Right lobe of liver (tissue), 6 donors: ENCODE data around the gene DTX1. TPM values are rescaled to one million over a fixed set of nuclear protein-coding genes. Genes with fewer than 3 reads are reported as not detected.

Experiments
- ATAC-seq, 4 donors: fragments of 200-7000 bp; cut with Tn5 transposase; one replicate each; pipeline ENCODE4 v1.9.1; 2020; ENCODE audit warnings: mild to moderate bottlenecking in 4 of 4, moderate library complexity in 4 of 4
- DNase-seq, 3 donors: peaks; one replicate each; pipeline ENCODE4 v3.0.0-alpha.2; 2020
- H3K27ac ChIP-seq, 3 donors: fragments of 200-600 bp; one replicate each; pipeline ENCODE4 v1.8.0; 2022
- H3K27me3 ChIP-seq, 2 donors: fragments of 200-600 bp; one replicate each; pipeline ENCODE4 v1.8.0; 2022
- H3K36me3 ChIP-seq, 4 donors: fragments of 200-600 bp; sonication (generic) in 1 of 4; one replicate each; pipeline versions ENCODE4 v1.5.1 to v1.8.0; 2017 to 2022; ENCODE audit warnings: control low read depth in 1 of 4
- H3K4me1 ChIP-seq, 4 donors: fragments of 200-600 bp; sonication (generic) in 1 of 4; one replicate each; pipeline versions ENCODE4 v1.5.1 to v1.8.0; 2017 to 2022; ENCODE audit warnings: control low read depth in 1 of 4
- H3K4me3 ChIP-seq, 3 donors: fragments of 200-600 bp; one replicate each; pipeline ENCODE4 v1.8.0; 2022
- H3K9me3 ChIP-seq, 4 donors: fragments of 200-600 bp; sonication (generic) in 1 of 4; one replicate each; pipeline versions ENCODE4 v1.5.1 to v1.8.0; 2017 to 2022; ENCODE audit warnings: control low read depth in 1 of 4
- CTCF ChIP-seq, 4 donors: fragments of 200-600 bp in 3 of 4; fragments of 450-650 bp in 1 of 4; IDR thresholded peaks; one replicate each; pipeline versions ENCODE4 v1.5.1 to v1.8.0; 2016 to 2022; ENCODE audit warnings: antibody characterized with exemption in 4 of 4, mild to moderate bottlenecking in 2 of 4
- POLR2A ChIP-seq: fragments of 450-650 bp; IDR thresholded peaks from one replicate; pipeline ENCODE4 v1.6.1; 2017; ENCODE audit warnings: antibody characterized with exemption, mild to moderate bottlenecking
- WGBS: methylation state at CpG from one replicate; pipeline ENCODE4 v1.1.6; 2018; ENCODE audit warnings: low coverage, low lambda C conversion rate; ENCODE audit not compliant: insufficient coverage; ENCODE audit errors: missing lambda C conversion rate; 5-methylcytosine and 5-hydroxymethylcytosine counted together
- intact Hi-C, 2 donors: fragments of 100-400 bp; cut with DNase I; formaldehyde crosslinking; loops; one replicate each; pipeline versions ENCODE4 v1.11.2 to v1.14.1; 2022
- total RNA-seq, 6 experiments: library from RNA; depleted of rRNA in 2 of 6; stranded (reverse); fragments of >200 nt in 2 of 6; fragmentation: NEBNext Ultra II Directional in 3 of 6; extraction: Animal tissue kit (Norgen Biotek cat#: 25700) in 3 of 6; gene quantifications; one replicate each; pipeline versions ENCODE4 v1.1.0 to v1.2.4, GENCODE V29; 2016 to 2023
- donor health status: DM: no; HTN: yes; CAD: no.
- donor health status: DM: no; HTN: no; CAD: no.
- donor health status: DM: no; HTN: no; CAD: no.
- donor health status: DM: no; HTN: yes; CAD: no.
- donor health status: DM: no; HTN: yes; CAD: no.

The DTX1 gene
- total RNA-seq, 6 experiments from 2014 or later = 1.4 to 51.2 (median 20.0) TPM

GRCh38 chr12:113058553-113058952, 2.0 kb downstream of the DTX1 start:
- intact Hi-C loops = no loop called here
- no peak for ATAC-seq
- H3K27me3 ChIP-seq = no peaks in the 10 kb centered on the region
- peaks cover 0 to 18% (median 4%) of the 10 kb centered on the region in 4 donors for H3K4me1 ChIP-seq
- DNase-seq = no peak
- no peak overlapping the region for H3K27ac ChIP-seq
- TF ChIP-seq CTCF (IDR thresholded peaks at IDR 0.05) = no peak
- H3K9me3 ChIP-seq = no peaks in the 10 kb centered on the region
- 82% methylated on average over 1 of the region's 1 CpG for WGBS
- no peak overlapping the region for H3K4me3 ChIP-seq
- no peaks in the 10 kb centered on the region for H3K36me3 ChIP-seq

- ATAC-seq (no peak), DNase-seq (no peak)
- Histone ChIP-seq H3K27ac (no peak overlapping the region), H3K36me3 (no peaks in the 10 kb centered on the region), H3K4me1 (peaks cover 0 to 24% (median 4%) of the 10 kb centered on the region in 4 donors), H3K9me3 (no peaks in the 10 kb centered on the region), H3K4me3 (no peak overlapping the region), H3K27me3 (no peaks in the 10 kb centered on the region)
- no peak for TF ChIP-seq POLR2A
- no peak for TF ChIP-seq CTCF (IDR thresholded peaks at IDR 0.05)
- WGBS = 81% methylated on average over 6 of the region's 8 CpGs
- intact Hi-C loops = no loop called here
These were observed 2.6 kb downstream of the DTX1 start for GRCh38 chr12:113059071-113059595.

GRCh38 chr12:113060336-113060960, 3.9 kb downstream of the DTX1 start:
- DNase-seq = no peak

GRCh38 chr12:113061061-113061694, 4.6 kb downstream of the DTX1 start:
- Histone ChIP-seq H3K27me3 (no peaks in the 10 kb centered on the region), H3K9me3 (no peaks in the 10 kb centered on the region), H3K4me1 (peaks cover 0 to 27% (median 4%) of the 10 kb centered on the region in 4 donors), H3K27ac (no peak overlapping the region), H3K4me3 (no peak overlapping the region), H3K36me3 (no peaks in the 10 kb centered on the region)
- TF ChIP-seq POLR2A = no peak
- no peak for TF ChIP-seq CTCF (IDR thresholded peaks at IDR 0.05)
- intact Hi-C loops = no loop called here
- ATAC-seq = no peak
- WGBS = 44% methylated on average over 8 of the region's 10 CpGs
- no peak for DNase-seq

More at GRCh38 chr12:113060336-113060960, 3.9 kb downstream of the DTX1 start:
- TF ChIP-seq CTCF (IDR thresholded peaks at IDR 0.05) (no peak), POLR2A (no peak)
- 73% methylated on average over 3 of the region's 7 CpGs for WGBS
- Histone ChIP-seq H3K9me3 (no peaks in the 10 kb centered on the region), H3K27ac (no peak overlapping the region), H3K4me3 (no peak overlapping the region), H3K36me3 (no peaks in the 10 kb centered on the region), H3K4me1 (peaks cover 0 to 27% (median 4%) of the 10 kb centered on the region in 4 donors), H3K27me3 (no peaks in the 10 kb centered on the region)
- intact Hi-C loops = no loop called here
- ATAC-seq = no peak
